Spleen (tissue), 11 donors: ENCODE results near the gene SPEN. TPM values are rescaled to one million over a fixed set of nuclear protein-coding genes. Genes with fewer than 3 reads are reported as not detected.
A peak's percentile ranks its signal among the peaks of the same experiment; 100 is the strongest.

ENCODE experiments used
- DNase-seq: peaks from one replicate; pipeline ENCODE4 v3.0.0-alpha.2; 2020
- H3K27ac ChIP-seq, 8 donors: fragments of 200-600 bp; sonication (generic) in 7 of 8; 1 replicate in 4 of 8; 2 replicates in 4 of 8; pipeline versions ENCODE4 v1.5.0 to v1.8.0; 2016 to 2021; ENCODE audit warnings: inconsistent platforms in 4 of 8, mild to moderate bottlenecking in 4 of 8, moderate library complexity in 1 of 8
- H3K27me3 ChIP-seq, 7 donors: fragments of 200-600 bp; sonication (generic) in 6 of 7; replicated peaks in 1 of 7; 1 replicate in 4 of 7; 2 replicates in 3 of 7; pipeline versions ENCODE4 v1.5.0 to v1.8.0; 2016 to 2021; ENCODE audit warnings: inconsistent platforms in 3 of 7, mild to moderate bottlenecking in 1 of 7
- H3K36me3 ChIP-seq, 6 donors: fragments of 200-600 bp; sonication (generic) in 5 of 6; 1 replicate in 4 of 6; 2 replicates in 2 of 6; pipeline versions ENCODE4 v1.5.0 to v1.8.0; 2016 to 2021; ENCODE audit warnings: inconsistent platforms in 2 of 6
- H3K4me1 ChIP-seq, 6 donors: fragments of 200-600 bp; sonication (generic) in 5 of 6; 1 replicate in 3 of 6; 2 replicates in 3 of 6; pipeline versions ENCODE4 v1.5.0 to v1.8.0; 2016 to 2021; ENCODE audit warnings: inconsistent platforms in 3 of 6
- H3K4me3 ChIP-seq, 8 donors: fragments of 200-600 bp; sonication (generic) in 7 of 8; 1 replicate in 4 of 8; 2 replicates in 4 of 8; pipeline versions ENCODE4 v1.5.0 to v1.8.0; 2016 to 2021; ENCODE audit warnings: inconsistent platforms in 4 of 8, mild to moderate bottlenecking in 4 of 8, moderate library complexity in 2 of 8
- H3K9me3 ChIP-seq, 8 donors: fragments of 200-600 bp; sonication (generic) in 7 of 8; 1 replicate in 4 of 8; 2 replicates in 4 of 8; pipeline versions ENCODE4 v1.5.0 to v1.8.0; 2016 to 2021; ENCODE audit warnings: inconsistent platforms in 4 of 8
- CTCF ChIP-seq, 11 experiments: fragments of 200-600 bp in 7 of 11; fragments of 450-650 bp in 4 of 11; sonication (generic) in 4 of 11; IDR thresholded peaks in 8 of 11; conservative IDR thresholded peaks in 3 of 11; 1 replicate in 7 of 11; 2 replicates in 4 of 11; pipeline versions ENCODE4 v1.4.0 to v1.8.0; 2016 to 2021; ENCODE audit warnings: antibody characterized with exemption in 11 of 11, inconsistent platforms in 4 of 11, mild to moderate bottlenecking in 1 of 11
- POLR2A ChIP-seq, 3 donors: fragments of 450-650 bp; IDR thresholded peaks; one replicate each; pipeline ENCODE4 v1.5.1; 2017; ENCODE audit warnings: antibody characterized with exemption in 3 of 3, mild to moderate bottlenecking in 1 of 3
- POLR2AphosphoS5 ChIP-seq, 3 donors: sonication (generic); formaldehyde crosslinking; IDR thresholded peaks; one replicate each; pipeline ENCODE4 v1.5.1; 2017; ENCODE audit warnings: antibody characterized with exemption in 3 of 3
- WGBS, 5 donors: extraction: QIAGEN DNeasy Blood & Tissue Kit in 3 of 5; methylation state at CpG; one replicate each; pipeline versions ENCODE4 v1.1.5 to v1.1.7; 2013 to 2018; 5-methylcytosine and 5-hydroxymethylcytosine counted together
- intact Hi-C: fragments of 100-400 bp; cut with DNase I; formaldehyde crosslinking; loops from one replicate; pipeline ENCODE4 v1.15.0; 2023; ENCODE audit warnings: low total_unique reads
- polyA plus RNA-seq, 3 donors: library from polyadenylated mRNA; stranded (reverse); fragments of 200-250 nt; gene quantifications; one replicate each; pipeline ENCODE4 v1.2.1, GENCODE V29; 2013
- total RNA-seq, 7 donors: library from RNA; depleted of rRNA in 3 of 7; stranded (reverse); fragments of >200 nt in 3 of 7; fragmentation: NEBNext Ultra II Directional in 4 of 7; extraction: Animal tissue kit (Norgen Biotek cat#: 25700) in 4 of 7; gene quantifications; one replicate each; pipeline versions ENCODE4 v1.1.0 to v1.2.1, GENCODE V29; 2016 to 2021
- donor health status: healthy with polysubstance abuse.
- donor health status: DM: no; HTN: no; CAD: no; lungs with moderate emphysema.
- donor health status: DM: no; HTN: no; CAD: no.
- donor health status: Bipolar disorder and iron deficiency.
- donor health status: healthy.
- donor health status: DM: no; HTN: no; CAD: no.
- donor health status: DM: yes; HTN: yes; CAD: no.

The SPEN gene
- total and polyA plus RNA-seq, 10 donors: 8.0 to 75.9 (median 58.4) TPM

GRCh38 chr1:15966956-15967344 is 119.4 kb downstream of the SPEN start:
- no peak for TF ChIP-seq POLR2AphosphoS5 (IDR thresholded peaks at IDR 0.05)
- no peak for TF ChIP-seq POLR2A (IDR thresholded peaks at IDR 0.05)
- no peak for TF ChIP-seq CTCF (IDR thresholded peaks at IDR 0.05 in 8 of 11, conservative IDR thresholded peaks at IDR 0.05 in 3 of 11)
- Histone ChIP-seq H3K27ac (peak overlapping the region in 7 of 8 donors; percentile 14 to 84 (median 78)), H3K36me3 (peaks cover 0 to 41% (median 18%) of the 10 kb centered on the region in 6 donors), H3K4me3 (no peak overlapping the region), H3K4me1 (peaks cover 51 to 75% (median 67%) of the 10 kb centered on the region in 6 donors), H3K27me3 (no peaks in the 10 kb centered on the region), H3K9me3 (no peaks in the 10 kb centered on the region)
- intact Hi-C loops: no loop called here
- WGBS, 5 donors: 93 to 98% (median 97%) methylated on average over 6 of the region's 6 CpGs
- no peak for DNase-seq

DNA sequence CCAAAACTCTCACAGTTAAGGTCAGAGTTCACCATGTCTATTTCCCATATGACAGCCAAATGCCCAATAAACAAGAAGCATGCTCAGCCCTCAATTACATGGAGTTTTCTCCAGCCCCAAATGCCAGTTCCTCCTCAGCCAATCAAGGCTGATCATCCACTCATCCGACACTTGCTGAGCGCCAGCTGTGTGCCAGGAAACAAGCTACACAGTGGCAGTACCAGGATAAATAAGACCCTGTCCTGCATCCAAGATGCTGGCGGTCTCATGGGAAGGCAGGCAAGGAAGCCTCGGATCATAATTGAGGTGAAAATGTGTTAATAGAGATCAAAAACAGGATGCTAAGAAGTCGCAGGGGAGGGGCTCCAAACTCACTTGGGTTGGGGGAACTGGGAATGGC is 120.7 kb downstream of the SPEN start:
- Histone ChIP-seq H3K36me3 (peaks cover 0 to 53% (median 28%) of the 10 kb centered on the region in 6 donors), H3K4me1 (peaks cover 42 to 71% (median 59%) of the 10 kb centered on the region in 6 donors), H3K9me3 (no peaks in the 10 kb centered on the region), H3K4me3 (no peak overlapping the region), H3K27me3 (no peaks in the 10 kb centered on the region), H3K27ac (peak overlapping the region in 1 of 8 donors; percentile 7)
- intact Hi-C loops: no loop called here
- TF ChIP-seq POLR2A (IDR thresholded peaks at IDR 0.05) (no peak), POLR2AphosphoS5 (IDR thresholded peaks at IDR 0.05) (no peak), CTCF (IDR thresholded peaks at IDR 0.05 in 8 of 11, conservative IDR thresholded peaks at IDR 0.05 in 3 of 11) (no peak)
- 87 to 93% (median 88%) methylated on average over 5 of the region's 5 CpGs for WGBS, 5 donors
- DNase-seq: no peak

DNA sequence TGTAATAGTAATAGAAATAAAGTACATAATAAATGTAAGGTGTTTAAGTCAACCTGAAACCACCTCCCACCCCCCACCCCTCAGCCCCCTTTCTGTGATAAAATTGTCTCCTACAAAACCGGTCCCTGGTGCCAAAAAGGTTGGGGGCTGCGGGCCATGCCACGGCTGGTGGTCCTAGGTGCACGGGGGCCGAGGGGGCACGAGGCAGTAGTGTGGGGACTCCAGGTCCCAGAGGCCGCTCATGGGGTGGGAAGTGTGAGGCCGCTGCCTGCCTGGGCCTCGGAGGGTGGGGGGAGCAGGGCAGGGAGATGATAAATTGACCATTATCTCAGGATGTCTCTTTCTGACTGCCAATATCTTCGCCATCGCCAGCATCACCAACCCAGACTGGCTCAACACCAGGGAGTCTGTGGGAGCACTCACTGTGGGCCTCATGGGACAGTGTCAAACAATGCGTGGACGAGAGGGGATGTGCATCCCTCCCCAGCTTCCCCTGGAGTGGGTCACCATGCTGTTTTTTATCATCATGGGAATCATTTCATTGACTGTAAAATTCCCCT is 121.9 kb downstream of the SPEN start:
- Histone ChIP-seq H3K9me3 (no peaks in the 10 kb centered on the region), H3K27me3 (no peaks in the 10 kb centered on the region), H3K27ac (no peak overlapping the region), H3K4me3 (no peak overlapping the region), H3K36me3 (peaks cover 0 to 55% (median 28%) of the 10 kb centered on the region in 6 donors), H3K4me1 (peaks cover 34 to 71% (median 59%) of the 10 kb centered on the region in 6 donors)
- 89 to 97% (median 96%) methylated on average over 12 to 13 of the region's 13 CpGs for WGBS, 5 donors
- intact Hi-C loops: no loop called here
- no peak for DNase-seq
- TF ChIP-seq POLR2A (IDR thresholded peaks at IDR 0.05) (no peak), POLR2AphosphoS5 (IDR thresholded peaks at IDR 0.05) (peak in 1 of 3 donors; percentile 23), CTCF (IDR thresholded peaks at IDR 0.05 in 8 of 11, conservative IDR thresholded peaks at IDR 0.05 in 3 of 11) (no peak)

GRCh38 chr1:15970911-15971310 is 123.4 kb downstream of the SPEN start:
- Histone ChIP-seq H3K4me3 (no peak overlapping the region), H3K27ac (no peak overlapping the region), H3K9me3 (no peaks in the 10 kb centered on the region), H3K27me3 (no peaks in the 10 kb centered on the region), H3K36me3 (peaks cover 0 to 55% (median 28%) of the 10 kb centered on the region in 6 donors), H3K4me1 (peaks cover 29 to 67% (median 55%) of the 10 kb centered on the region in 6 donors)
- intact Hi-C loops: no loop called here
- TF ChIP-seq POLR2A (IDR thresholded peaks at IDR 0.05): no peak
- TF ChIP-seq CTCF (IDR thresholded peaks at IDR 0.05 in 8 of 11, conservative IDR thresholded peaks at IDR 0.05 in 3 of 11): no peak
- no peak for TF ChIP-seq POLR2AphosphoS5 (IDR thresholded peaks at IDR 0.05)
- no peak for DNase-seq
